ENCODE results near the gene SORCS1.

DNA sequence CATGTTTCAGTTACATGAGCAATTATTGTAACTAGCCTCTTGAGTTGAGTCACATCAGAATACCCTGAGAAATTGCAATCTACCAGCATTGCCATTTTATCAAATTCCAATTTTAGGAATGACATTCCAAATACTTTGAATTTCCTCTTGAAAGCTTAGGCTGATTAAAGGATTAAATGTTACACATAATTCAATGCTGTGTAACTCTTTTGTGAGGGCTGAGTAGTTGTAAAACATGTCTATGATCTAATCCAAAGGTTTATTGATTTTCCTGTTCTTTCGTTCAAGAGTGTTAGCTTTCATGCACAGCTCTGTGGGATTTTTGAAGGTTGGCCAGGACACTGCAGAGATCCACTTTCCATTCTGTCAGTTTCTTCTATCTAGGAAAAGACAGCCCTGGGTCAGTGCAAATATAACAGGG is 193.1 kb downstream of the SORCS1 start:
- TF ChIP-seq, protein P1, sequence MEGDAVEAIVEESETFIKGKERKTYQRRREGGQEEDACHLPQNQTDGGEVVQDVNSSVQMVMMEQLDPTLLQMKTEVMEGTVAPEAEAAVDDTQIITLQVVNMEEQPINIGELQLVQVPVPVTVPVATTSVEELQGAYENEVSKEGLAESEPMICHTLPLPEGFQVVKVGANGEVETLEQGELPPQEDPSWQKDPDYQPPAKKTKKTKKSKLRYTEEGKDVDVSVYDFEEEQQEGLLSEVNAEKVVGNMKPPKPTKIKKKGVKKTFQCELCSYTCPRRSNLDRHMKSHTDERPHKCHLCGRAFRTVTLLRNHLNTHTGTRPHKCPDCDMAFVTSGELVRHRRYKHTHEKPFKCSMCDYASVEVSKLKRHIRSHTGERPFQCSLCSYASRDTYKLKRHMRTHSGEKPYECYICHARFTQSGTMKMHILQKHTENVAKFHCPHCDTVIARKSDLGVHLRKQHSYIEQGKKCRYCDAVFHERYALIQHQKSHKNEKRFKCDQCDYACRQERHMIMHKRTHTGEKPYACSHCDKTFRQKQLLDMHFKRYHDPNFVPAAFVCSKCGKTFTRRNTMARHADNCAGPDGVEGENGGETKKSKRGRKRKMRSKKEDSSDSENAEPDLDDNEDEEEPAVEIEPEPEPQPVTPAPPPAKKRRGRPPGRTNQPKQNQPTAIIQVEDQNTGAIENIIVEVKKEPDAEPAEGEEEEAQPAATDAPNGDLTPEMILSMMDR (IDR thresholded peaks at IDR 0.05): no peak
- no peak for TF ChIP-seq EZH2 (IDR thresholded peaks at IDR 0.05)

Data from neural progenitor cell (in vitro differentiated cells).